Measurements from ENCODE around the gene CPAMD8. TPM values are rescaled to one million over a fixed set of nuclear protein-coding genes. Genes with fewer than 3 reads are reported as not detected.
A peak's percentile ranks its signal among the peaks of the same experiment; 100 is the strongest.

The CPAMD8 gene
- total and polyA plus RNA-seq, 9 of the 15 experiments (the other 6 are each of a cell fraction or from before 2014, with no cell fraction given): 0.20 to 2.1 (median 1.3) TPM

- TF ChIP-seq ZFX (CRISPR knock-in tag; IDR thresholded peaks at IDR 0.05): no peak
- TF ChIP-seq, protein P1, sequence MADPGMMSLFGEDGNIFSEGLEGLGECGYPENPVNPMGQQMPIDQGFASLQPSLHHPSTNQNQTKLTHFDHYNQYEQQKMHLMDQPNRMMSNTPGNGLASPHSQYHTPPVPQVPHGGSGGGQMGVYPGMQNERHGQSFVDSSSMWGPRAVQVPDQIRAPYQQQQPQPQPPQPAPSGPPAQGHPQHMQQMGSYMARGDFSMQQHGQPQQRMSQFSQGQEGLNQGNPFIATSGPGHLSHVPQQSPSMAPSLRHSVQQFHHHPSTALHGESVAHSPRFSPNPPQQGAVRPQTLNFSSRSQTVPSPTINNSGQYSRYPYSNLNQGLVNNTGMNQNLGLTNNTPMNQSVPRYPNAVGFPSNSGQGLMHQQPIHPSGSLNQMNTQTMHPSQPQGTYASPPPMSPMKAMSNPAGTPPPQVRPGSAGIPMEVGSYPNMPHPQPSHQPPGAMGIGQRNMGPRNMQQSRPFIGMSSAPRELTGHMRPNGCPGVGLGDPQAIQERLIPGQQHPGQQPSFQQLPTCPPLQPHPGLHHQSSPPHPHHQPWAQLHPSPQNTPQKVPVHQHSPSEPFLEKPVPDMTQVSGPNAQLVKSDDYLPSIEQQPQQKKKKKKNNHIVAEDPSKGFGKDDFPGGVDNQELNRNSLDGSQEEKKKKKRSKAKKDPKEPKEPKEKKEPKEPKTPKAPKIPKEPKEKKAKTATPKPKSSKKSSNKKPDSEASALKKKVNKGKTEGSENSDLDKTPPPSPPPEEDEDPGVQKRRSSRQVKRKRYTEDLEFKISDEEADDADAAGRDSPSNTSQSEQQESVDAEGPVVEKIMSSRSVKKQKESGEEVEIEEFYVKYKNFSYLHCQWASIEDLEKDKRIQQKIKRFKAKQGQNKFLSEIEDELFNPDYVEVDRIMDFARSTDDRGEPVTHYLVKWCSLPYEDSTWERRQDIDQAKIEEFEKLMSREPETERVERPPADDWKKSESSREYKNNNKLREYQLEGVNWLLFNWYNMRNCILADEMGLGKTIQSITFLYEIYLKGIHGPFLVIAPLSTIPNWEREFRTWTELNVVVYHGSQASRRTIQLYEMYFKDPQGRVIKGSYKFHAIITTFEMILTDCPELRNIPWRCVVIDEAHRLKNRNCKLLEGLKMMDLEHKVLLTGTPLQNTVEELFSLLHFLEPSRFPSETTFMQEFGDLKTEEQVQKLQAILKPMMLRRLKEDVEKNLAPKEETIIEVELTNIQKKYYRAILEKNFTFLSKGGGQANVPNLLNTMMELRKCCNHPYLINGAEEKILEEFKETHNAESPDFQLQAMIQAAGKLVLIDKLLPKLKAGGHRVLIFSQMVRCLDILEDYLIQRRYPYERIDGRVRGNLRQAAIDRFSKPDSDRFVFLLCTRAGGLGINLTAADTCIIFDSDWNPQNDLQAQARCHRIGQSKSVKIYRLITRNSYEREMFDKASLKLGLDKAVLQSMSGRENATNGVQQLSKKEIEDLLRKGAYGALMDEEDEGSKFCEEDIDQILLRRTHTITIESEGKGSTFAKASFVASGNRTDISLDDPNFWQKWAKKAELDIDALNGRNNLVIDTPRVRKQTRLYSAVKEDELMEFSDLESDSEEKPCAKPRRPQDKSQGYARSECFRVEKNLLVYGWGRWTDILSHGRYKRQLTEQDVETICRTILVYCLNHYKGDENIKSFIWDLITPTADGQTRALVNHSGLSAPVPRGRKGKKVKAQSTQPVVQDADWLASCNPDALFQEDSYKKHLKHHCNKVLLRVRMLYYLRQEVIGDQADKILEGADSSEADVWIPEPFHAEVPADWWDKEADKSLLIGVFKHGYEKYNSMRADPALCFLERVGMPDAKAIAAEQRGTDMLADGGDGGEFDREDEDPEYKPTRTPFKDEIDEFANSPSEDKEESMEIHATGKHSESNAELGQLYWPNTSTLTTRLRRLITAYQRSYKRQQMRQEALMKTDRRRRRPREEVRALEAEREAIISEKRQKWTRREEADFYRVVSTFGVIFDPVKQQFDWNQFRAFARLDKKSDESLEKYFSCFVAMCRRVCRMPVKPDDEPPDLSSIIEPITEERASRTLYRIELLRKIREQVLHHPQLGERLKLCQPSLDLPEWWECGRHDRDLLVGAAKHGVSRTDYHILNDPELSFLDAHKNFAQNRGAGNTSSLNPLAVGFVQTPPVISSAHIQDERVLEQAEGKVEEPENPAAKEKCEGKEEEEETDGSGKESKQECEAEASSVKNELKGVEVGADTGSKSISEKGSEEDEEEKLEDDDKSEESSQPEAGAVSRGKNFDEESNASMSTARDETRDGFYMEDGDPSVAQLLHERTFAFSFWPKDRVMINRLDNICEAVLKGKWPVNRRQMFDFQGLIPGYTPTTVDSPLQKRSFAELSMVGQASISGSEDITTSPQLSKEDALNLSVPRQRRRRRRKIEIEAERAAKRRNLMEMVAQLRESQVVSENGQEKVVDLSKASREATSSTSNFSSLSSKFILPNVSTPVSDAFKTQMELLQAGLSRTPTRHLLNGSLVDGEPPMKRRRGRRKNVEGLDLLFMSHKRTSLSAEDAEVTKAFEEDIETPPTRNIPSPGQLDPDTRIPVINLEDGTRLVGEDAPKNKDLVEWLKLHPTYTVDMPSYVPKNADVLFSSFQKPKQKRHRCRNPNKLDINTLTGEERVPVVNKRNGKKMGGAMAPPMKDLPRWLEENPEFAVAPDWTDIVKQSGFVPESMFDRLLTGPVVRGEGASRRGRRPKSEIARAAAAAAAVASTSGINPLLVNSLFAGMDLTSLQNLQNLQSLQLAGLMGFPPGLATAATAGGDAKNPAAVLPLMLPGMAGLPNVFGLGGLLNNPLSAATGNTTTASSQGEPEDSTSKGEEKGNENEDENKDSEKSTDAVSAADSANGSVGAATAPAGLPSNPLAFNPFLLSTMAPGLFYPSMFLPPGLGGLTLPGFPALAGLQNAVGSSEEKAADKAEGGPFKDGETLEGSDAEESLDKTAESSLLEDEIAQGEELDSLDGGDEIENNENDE (IDR thresholded peaks at IDR 0.05; ENCODE audit: low read depth, low read length): peak; percentile 49
- TF ChIP-seq KDM4B (IDR thresholded peaks at IDR 0.05; ENCODE audit: borderline replicate concordance in 2 of 2, low read depth in 1 of 2): no peak
- no peak for TF ChIP-seq NR2C2 (CRISPR knock-in tag; IDR thresholded peaks at IDR 0.05)
- TF ChIP-seq NR2C2 (tag; IDR thresholded peaks at IDR 0.05): 0 out of 2 replicates have a peak, but pooled peaks have one; percentile 5
- TF ChIP-seq U2AF2 (optimal IDR thresholded peaks at IDR 0.05; ENCODE audit: low read depth, low read length): no peak
- no peak for TF ChIP-seq RAD51 (IDR thresholded peaks at IDR 0.05; ENCODE audit: borderline replicate concordance, low read depth)
- no peak for TF ChIP-seq SP2 (IDR thresholded peaks at IDR 0.05; ENCODE audit: extremely low read depth, low read depth, low read length, poor library complexity, severe bottlenecking)
- TF ChIP-seq MAZ (CRISPR knock-in tag; conservative IDR thresholded peaks at IDR 0.05 in 1 of 2, IDR thresholded peaks at IDR 0.05 in 1 of 2): peak in 1 of 2 experiments; percentile 26; a peak in 1 of 4 replicates
- peak; percentile 52; the same call in 1 of the 2 replicates for TF ChIP-seq SUPT5H (IDR thresholded peaks at IDR 0.05)
- TF ChIP-seq, protein P2, sequence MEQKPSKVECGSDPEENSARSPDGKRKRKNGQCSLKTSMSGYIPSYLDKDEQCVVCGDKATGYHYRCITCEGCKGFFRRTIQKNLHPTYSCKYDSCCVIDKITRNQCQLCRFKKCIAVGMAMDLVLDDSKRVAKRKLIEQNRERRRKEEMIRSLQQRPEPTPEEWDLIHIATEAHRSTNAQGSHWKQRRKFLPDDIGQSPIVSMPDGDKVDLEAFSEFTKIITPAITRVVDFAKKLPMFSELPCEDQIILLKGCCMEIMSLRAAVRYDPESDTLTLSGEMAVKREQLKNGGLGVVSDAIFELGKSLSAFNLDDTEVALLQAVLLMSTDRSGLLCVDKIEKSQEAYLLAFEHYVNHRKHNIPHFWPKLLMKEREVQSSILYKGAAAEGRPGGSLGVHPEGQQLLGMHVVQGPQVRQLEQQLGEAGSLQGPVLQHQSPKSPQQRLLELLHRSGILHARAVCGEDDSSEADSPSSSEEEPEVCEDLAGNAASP (IDR thresholded peaks at IDR 0.05): no peak
- no peak for TF ChIP-seq ZKSCAN8 (CRISPR knock-in tag; IDR thresholded peaks at IDR 0.05)
- no peak for TF ChIP-seq ZNF583 (CRISPR knock-in tag; IDR thresholded peaks at IDR 0.05)
- TF ChIP-seq MYNN (IDR thresholded peaks at IDR 0.05): peak; percentile 24; the same call in 1 of the 2 replicates
- TF ChIP-seq MYNN (CRISPR knock-in tag; IDR thresholded peaks at IDR 0.05): no peak
- TF ChIP-seq ERF (CRISPR knock-in tag; IDR thresholded peaks at IDR 0.05): no peak
Measured at GRCh38 chr19:16892436-16892835, 134.2 kb downstream of the CPAMD8 start (continued).
